ENCODE data around the gene FARP1. TPM values are rescaled to one million over a fixed set of nuclear protein-coding genes. Genes with fewer than 3 reads are reported as not detected.

FARP1 gene
- total and polyA plus RNA-seq, 2 of the 8 experiments (the other 6 are each of a cell fraction or from before 2014, with no cell fraction given): 24.7 to 104 TPM

DNA sequence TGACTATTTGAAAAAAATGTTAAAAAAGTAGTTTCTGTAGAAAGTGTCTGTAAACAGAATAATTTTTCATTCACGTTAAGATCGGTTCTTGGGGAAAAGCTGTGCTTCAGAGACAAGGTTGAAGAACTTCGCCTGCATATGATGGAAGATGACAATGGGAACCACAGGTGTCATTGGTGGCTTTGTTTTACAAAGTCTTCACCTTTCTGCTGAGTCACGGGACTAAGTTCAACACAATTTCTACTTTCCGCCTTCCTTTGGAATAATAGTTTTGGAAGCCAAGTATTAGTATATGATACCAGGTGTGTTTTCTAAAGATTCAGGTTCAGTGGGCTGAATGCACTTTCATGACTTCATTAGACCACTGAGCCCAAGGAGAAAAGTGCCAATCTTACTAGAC lies 189.8 kb downstream of the FARP1 start:
- ChIA-PET POLR2A (ENCODE audit: partially characterized antibody) (interaction anchor here (0.7 to 0.9 kb wide), 2 partner anchors 10 to 18 kb away, joined by 4 read pairs; no protein-coding TSS in a partner anchor), CTCF (ENCODE audit: partially characterized antibody) (interaction anchor here (1.1 to 2.6 kb wide), 4 partner anchors 12 to 299 kb away, joined by 3 to 12 read pairs (median 3); no protein-coding TSS in a partner anchor)
- Histone ChIP-seq H3K4me2 (ENCODE audit: insufficient read depth in 1 of 2, low read depth in 2 of 2, low read length in 2 of 2) (peak overlapping the region; percentile 32 to 41; a peak in 3 of 4 replicates), H3K23ac (ENCODE audit: insufficient read length) (no peak overlapping the region), H4K20me1 (replicated peaks in 1 of 2; ENCODE audit: control insufficient read depth in 1 of 2, insufficient read depth in 2 of 2, low read length in 2 of 2) (no peaks in the 10 kb centered on the region), H3K4me3 (ENCODE audit: extremely low read depth in 1 of 4, insufficient read depth in 2 of 4, low read depth in 3 of 4, low read length in 4 of 4) (peak overlapping the region in 1 of 4 experiments; percentile 36; a peak in 2 of 8 replicates), H3K56ac (replicated peaks; ENCODE audit: insufficient read length, low read depth, low read length) (no peak overlapping the region), H4K5ac (ENCODE audit: insufficient read length, low read depth, low read length) (no peak overlapping the region), H3K18ac (ENCODE audit: extremely low read depth, low read length) (peak overlapping the region; percentile 52; the same call in 1 of the 2 replicates), H3K4me1 (replicated peaks in 1 of 4; ENCODE audit: control insufficient read depth in 3 of 4, insufficient read depth in 4 of 4, low read length in 3 of 4) (peaks cover 6 to 34% (median 23%) of the 10 kb centered on the region in 4 experiments), H2BK20ac (ENCODE audit: low read length) (no peak overlapping the region), H3K4ac (replicated peaks; ENCODE audit: insufficient read length, low read depth, low read length) (no peak overlapping the region), H3K23me2 (ENCODE audit: low read depth, low read length) (no peaks in the 10 kb centered on the region; the same call in 1 of the 2 replicates), H2BK5ac (ENCODE audit: low read depth, low read length) (no peak overlapping the region; the same call in 1 of the 2 replicates), H2BK12ac (ENCODE audit: low read depth, low read length) (no peak overlapping the region), H3K14ac (ENCODE audit: insufficient read length) (no peak overlapping the region), H2BK120ac (replicated peaks; ENCODE audit: low read depth, low read length) (peak overlapping the region; percentile 21), H3K9me3 (ENCODE audit: insufficient read depth in 2 of 2, low read depth in 1 of 2, low read length in 1 of 2) (0 out of 4 replicates have a peak, but pooled peaks cover 4 to 5% of the 10 kb centered on the region in 2 experiments), H3K27ac (ENCODE audit: low read depth, low read length) (no peak overlapping the region), H2AK5ac (ENCODE audit: low read depth, low read length) (no peak overlapping the region), H3K27me3 (replicated peaks in 1 of 4; ENCODE audit: control insufficient read depth in 3 of 4, extremely low read depth in 1 of 4, insufficient read depth in 3 of 4, low read length in 3 of 4) (no peaks in the 10 kb centered on the region), H2BK15ac (ENCODE audit: low read length) (no peak overlapping the region), H4K8ac (ENCODE audit: extremely low read depth, insufficient read depth, low read length) (no peak overlapping the region), H3K79me2 (ENCODE audit: control insufficient read depth in 1 of 2, insufficient read depth in 2 of 2, low read length in 2 of 2) (peaks cover 3 to 36% of the 10 kb centered on the region in 2 experiments; a peak in 3 of 4 replicates), H3K36me3 (ENCODE audit: control insufficient read depth in 2 of 4, insufficient read depth in 4 of 4, low read length in 3 of 4) (0 out of 8 replicates have a peak, but pooled peaks cover 0 to 3% (median 0%) of the 10 kb centered on the region in 4 experiments), H3K79me1 (ENCODE audit: low read depth, low read length) (peaks cover 3% of the 10 kb centered on the region; the same call in 1 of the 2 replicates), H2AFZ (ENCODE audit: low read length) (no peak overlapping the region), H4K91ac (replicated peaks; ENCODE audit: insufficient read length, low read length) (no peak overlapping the region), H3K9ac (replicated peaks in 1 of 4; ENCODE audit: extremely low read depth in 1 of 4, low read depth in 3 of 4, low read length in 3 of 4) (no peak overlapping the region)
- FAIRE-seq: peak; percentile 79
- WGBS, 2 experiments (ENCODE audit: extremely low coverage in 1 of 2, insufficient coverage in 1 of 2, insufficient read length in 1 of 2, insufficient replicate concordance in 2 of 2, low coverage in 1 of 2, low lambda C conversion rate in 2 of 2, missing lambda C conversion rate in 1 of 2): 27% methylated on average over 5 of the region's 5 CpGs; no CpG with 5 or more reads in 1 of the 2 experiments
- DNase-seq (ENCODE audit: low read depth in 1 of 2, low spot score in 2 of 2): no peak
- TF ChIP-seq PHF8 (conservative IDR thresholded peaks at IDR 0.05; ENCODE audit: low read depth, low read length): no peak
- TF ChIP-seq BACH1 (IDR thresholded peaks at IDR 0.05; ENCODE audit: low read length): peak; percentile 96
- peak; percentile 90 for TF ChIP-seq MAFK (IDR thresholded peaks at IDR 0.05; ENCODE audit: low read depth, low read length)
- TF ChIP-seq SIN3A (conservative IDR thresholded peaks at IDR 0.05 in 1 of 2, IDR thresholded peaks at IDR 0.05 in 1 of 2; ENCODE audit: low read depth in 1 of 2, low read length in 2 of 2): peak in 1 of 2 experiments; percentile 44; a peak in 1 of 4 replicates

All from H1 (cell line).